Bone marrow (tissue), 2 donors: ENCODE results near the gene TMEM19.
"Not testable (repeated sequence)": the region's sequence is repeated elsewhere in the genome, so short reads cannot be mapped to it uniquely, and the experiment has no call there.

Experiments
- DNase-seq, 2 donors: peaks; one replicate each; lab custom pipeline; 2025; lab: John Stamatoyannopoulos, UW

The TMEM19 gene

GRCh38 chr12:71665090-71665463 is 20.8 kb upstream of the TMEM19 start:
- no peak for DNase-seq

DNA sequence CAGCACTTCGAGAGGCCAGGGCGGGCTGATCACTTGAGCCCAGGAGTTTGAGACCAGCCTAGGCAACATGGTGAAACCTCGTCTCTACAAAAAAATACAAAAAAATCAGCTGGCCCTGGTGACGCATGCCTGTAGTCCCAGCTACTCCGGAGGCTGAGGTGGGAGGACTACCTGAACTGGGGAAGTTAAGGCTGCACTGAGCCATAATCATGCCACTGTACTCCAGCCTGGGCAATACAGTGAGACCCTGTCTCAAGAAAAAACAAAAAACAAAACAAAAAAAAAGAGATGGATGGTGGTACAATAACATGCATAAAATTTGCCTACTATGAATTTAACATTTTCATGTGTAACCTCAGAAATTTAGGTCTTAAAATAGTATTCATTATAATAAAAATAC is 19.6 kb upstream of the TMEM19 start:
- DNase-seq = no peak

GRCh38 chr12:71671311-71671710 is 14.6 kb upstream of the TMEM19 start:
- no peak for DNase-seq

GRCh38 chr12:71671816-71672215 is 14.1 kb upstream of the TMEM19 start:
- no peak for DNase-seq

- DNase-seq = peak in 1 of 2 donors; percentile 4
Measured at GRCh38 chr12:71682466-71682865, 3.4 kb upstream of the TMEM19 start.

GRCh38 chr12:71683633-71684032 is 2.2 kb upstream of the TMEM19 start:
- DNase-seq = no peak

DNA sequence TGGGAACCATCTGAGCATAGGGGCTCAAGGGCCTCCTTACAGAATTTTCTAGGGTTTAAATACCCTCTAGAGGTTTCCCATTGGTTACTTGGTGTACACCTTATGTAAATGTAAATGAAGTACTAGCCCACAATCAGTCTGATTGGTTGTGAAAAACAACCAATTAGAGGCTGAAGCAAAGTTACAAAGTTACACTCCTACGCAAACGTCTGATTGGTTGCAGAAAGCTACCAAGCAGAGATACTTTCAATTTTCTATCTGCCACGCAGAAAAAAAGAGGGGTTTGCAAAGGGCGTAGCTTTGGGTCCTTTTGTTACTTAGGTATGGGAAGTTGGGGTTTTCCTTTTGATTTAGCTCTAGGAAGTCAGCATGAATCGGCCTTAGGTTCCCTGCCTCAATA is 1.8 kb upstream of the TMEM19 start:
- no peak for DNase-seq

DNA sequence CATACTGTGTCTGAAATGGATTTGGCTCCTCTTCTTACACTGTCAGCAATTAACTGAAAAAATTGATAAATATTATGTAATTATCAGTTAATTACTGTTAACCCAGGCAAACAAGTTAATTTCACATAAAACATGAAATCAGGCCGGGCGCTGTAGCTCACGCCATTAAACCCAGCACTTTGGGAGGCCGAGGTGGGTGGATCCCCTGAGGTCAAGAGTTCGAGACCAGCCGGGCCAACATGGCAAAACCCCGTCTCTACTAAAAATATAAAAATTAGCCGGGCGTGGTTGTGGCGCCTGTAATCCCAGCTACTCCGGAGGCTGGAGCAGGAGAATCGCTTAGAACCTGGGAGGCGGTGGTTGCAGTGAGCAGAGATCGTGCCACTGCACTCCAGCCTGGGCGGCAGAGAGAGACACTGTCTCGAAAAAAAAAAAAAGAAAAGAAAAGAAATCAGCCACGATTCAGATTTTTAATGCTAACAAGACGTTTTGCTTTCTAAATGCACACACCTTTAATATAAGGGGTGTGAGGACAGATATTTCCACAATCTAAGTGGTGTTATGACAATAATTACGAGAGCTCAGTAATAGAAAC is 473 bp upstream of the TMEM19 start:
- no peak for DNase-seq

GRCh38 chr12:71686658-71687025 is 760 bp downstream of the TMEM19 start:
- no peak for DNase-seq

- not testable (repeated sequence) for DNase-seq
Measured at GRCh38 chr12:71687172-71687571, 1.3 kb downstream of the TMEM19 start.

- no peak for DNase-seq
Measured at GRCh38 chr12:71688961-71689570, 3.2 kb downstream of the TMEM19 start.

- DNase-seq = no peak
Measured at GRCh38 chr12:71691504-71692129, 5.7 kb downstream of the TMEM19 start.

- no peak for DNase-seq
Measured at GRCh38 chr12:71693126-71693525, 7.2 kb downstream of the TMEM19 start.

DNA sequence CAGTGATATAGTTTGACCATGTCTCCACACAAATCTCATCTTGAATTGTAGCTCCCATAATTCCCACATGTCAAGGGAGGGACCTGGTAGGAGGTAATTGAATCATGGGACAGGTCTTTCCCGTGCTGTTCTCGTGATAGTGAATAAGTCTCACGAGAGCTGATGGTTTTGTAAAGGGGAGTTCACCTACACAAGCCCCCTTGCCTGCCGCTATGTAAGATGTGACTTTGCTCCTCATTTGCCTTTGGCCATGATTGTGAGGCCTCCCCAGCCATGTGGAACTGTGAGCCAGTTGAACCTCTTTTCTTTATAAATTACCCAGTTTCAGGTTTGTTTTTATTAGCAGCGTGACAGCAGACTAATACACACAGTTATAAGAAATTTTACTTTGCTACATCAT is 7.8 kb downstream of the TMEM19 start:
- DNase-seq = not testable (repeated sequence)

DNA sequence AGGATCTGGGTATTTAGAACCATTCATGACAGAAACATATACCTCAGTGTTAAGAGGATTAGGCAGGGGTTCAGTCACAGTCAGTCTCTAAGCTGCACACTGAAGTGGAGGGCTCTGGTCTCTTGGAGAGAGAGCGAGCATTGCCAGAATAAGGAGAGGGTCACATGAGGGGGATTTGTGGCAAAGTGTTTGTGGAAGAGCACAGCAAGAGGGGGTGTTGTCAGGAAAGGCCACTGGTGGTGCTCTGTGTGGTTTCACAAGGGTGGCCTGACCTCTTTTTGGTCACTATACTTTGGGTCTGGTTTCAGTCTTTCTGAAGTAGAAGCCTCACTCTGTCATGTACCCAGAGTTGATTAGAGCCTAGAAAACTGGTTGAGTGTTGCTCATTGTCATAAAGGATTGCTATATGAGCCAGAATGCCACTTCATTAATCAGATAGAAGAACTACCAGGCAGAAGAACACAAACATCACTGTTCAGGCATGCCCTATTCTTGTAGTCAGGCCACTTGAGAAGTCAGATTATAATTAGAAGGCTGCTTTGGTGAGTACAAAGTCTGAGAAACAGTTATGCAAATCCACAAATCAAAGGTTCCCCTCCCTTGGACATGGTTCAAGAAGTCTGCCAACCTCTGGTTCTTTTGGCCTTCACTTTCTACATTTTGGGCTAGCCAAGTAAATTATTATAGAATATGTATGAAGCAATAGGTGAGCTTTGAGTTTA is 8.4 kb downstream of the TMEM19 start:
- DNase-seq = no peak

GRCh38 chr12:71695782-71696181 is 9.9 kb downstream of the TMEM19 start:
- no peak for DNase-seq

- not testable (repeated sequence) for DNase-seq
Measured at GRCh38 chr12:71702181-71702580, 16.3 kb downstream of the TMEM19 start.

DNA sequence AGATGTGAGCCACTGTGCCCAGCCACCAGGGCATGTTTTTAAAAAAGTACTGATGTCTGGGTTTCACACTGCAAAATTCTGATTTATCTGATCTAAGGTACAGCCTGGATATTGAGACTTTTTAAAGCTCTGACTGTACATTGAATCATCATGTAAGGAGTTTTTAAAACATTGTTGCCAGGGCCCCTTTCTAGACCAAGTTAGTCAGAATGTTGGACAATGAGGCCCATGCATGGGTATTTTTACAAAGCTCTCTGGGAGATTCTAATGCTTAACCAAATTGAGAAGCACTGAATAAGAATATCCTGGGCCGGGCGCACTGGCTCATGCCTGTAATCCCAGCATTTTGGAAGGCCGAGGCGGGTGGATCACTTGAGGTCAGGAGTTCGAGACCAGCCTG is 16.7 kb downstream of the TMEM19 start:
- no peak for DNase-seq

DNA sequence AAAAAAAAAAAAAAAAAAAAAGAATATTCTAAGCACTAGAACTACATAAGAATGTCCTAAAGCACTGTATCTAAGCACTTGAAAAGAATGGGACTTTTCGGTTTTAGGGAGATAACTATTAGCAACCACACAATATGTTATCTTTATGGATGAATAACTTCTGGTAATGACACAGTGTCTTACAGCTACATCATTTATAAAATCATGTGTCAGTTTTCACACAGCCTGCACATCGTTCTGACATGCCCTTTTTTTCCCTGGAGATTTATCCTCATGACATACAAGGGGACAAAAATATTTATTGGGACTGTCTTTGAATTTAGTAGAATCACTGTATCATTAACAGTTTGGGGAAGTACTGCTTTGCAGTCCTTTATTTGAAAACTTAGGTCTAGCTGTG is 17.3 kb downstream of the TMEM19 start:
- DNase-seq = no peak

GRCh38 chr12:71704920-71705319 is 19.0 kb downstream of the TMEM19 start:
- no peak for DNase-seq

DNA sequence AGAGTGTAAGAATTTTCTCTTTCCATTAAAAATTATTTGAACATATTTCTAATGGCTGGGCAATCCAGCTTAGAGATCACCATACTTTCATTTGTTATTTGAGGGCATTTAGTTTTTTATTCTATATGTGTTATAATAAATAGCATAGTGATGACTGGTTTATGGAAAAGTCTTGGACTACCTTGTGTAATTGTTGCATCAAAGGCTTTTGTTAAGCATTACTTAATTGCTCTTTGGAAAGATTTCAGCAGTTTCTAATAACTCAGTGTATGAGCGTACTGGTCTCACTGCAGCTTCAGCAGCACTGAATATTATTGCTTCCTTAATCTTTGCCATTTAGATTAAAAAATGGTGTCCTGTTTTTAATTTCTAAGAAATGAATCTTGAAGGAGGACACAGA is 22.8 kb downstream of the TMEM19 start:
- DNase-seq = no peak

DNA sequence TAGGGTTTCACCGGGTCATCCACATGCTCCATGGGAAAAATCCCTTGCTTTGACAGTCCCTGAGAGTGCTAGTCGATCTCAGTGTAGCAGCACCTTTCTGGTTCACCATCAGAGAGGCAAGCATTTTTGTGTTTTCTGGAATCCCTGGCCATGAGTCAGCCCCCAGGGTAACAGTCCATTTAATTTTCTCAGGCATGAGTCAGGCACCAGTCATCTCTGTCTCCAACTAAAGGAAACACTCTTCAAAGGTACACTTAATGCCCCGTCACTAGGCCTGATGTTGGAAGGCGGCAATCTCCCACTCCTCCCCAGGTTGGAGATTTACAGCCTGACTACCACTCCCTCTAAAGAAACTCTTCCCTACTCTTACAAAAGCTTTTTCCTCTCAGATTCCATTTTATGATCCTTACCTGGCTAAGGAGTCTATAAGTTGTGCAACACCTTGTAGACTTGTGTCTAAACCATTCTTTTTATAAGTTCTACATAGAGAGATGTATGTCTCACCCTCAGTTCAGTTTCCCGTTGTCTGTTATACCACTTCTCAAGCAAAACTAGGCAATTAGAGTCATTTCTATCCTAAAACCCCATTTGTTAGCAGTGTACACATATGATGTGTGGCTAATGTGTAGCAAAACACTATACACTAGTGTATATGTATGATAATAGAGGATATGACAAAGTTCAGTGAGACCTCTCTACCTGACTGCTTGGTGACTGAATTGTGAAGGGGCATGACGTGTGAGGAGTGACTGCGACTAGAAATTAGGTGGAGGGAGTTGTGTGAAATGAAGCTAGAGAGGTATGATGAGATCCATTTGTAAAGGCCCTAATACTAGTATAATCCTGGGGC is 24.6 kb downstream of the TMEM19 start:
- no peak for DNase-seq
